ENCODE measurements around the gene LMAN2. TPM values are rescaled to one million over a fixed set of nuclear protein-coding genes. Genes with fewer than 3 reads are reported as not detected.

The LMAN2 gene
- total RNA-seq, 1 donor from 2014 or later: 60.0 TPM

DNA sequence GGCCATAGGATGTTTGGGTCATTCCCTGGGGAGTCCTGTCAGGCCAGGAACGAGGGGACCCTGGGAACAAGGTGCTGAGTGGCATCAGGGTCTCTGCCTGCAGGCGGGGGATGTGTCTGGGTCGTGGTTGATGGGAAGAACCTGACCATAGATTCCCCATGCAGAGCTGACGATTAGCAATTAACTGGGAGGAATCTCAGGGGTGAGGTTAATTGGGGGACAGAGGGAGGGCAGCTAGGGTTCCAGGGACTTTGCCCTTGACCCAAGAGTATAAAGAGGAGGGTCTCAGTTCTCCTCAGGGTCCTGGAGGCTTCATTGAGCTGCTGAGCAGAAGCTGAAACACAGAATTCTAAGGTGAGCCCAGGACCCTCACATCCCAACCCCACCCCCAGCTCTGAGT is 32.7 kb upstream of the LMAN2 start, which contains the start of gene SLC34A1:
SLC34A1 (plus strand) TSS at position 301 of the 400 bp plus-strand sequence. CDS start 1,308 bp downstream, outside the sequence.
- DNase-seq: no peak
- Histone ChIP-seq H3K4me3 (no peak within 1 kb of the TSS), H3K9me3 (replicated peaks) (no peaks in the 10 kb centered on the region), H3K36me3 (no peaks in the 10 kb centered on the region), H3K27me3 (ENCODE audit: low read depth) (peaks cover 91% of the 10 kb centered on the region), H3K4me1 (no peaks in the 10 kb centered on the region), H3K27ac (replicated peaks) (no peak within 1 kb of the TSS)
- intact Hi-C loops (cut with micrococcal nuclease): no loop called here
- TF ChIP-seq, protein P1, sequence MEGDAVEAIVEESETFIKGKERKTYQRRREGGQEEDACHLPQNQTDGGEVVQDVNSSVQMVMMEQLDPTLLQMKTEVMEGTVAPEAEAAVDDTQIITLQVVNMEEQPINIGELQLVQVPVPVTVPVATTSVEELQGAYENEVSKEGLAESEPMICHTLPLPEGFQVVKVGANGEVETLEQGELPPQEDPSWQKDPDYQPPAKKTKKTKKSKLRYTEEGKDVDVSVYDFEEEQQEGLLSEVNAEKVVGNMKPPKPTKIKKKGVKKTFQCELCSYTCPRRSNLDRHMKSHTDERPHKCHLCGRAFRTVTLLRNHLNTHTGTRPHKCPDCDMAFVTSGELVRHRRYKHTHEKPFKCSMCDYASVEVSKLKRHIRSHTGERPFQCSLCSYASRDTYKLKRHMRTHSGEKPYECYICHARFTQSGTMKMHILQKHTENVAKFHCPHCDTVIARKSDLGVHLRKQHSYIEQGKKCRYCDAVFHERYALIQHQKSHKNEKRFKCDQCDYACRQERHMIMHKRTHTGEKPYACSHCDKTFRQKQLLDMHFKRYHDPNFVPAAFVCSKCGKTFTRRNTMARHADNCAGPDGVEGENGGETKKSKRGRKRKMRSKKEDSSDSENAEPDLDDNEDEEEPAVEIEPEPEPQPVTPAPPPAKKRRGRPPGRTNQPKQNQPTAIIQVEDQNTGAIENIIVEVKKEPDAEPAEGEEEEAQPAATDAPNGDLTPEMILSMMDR (IDR thresholded peaks at IDR 0.05; ENCODE audit: borderline replicate concordance): no peak

DNA sequence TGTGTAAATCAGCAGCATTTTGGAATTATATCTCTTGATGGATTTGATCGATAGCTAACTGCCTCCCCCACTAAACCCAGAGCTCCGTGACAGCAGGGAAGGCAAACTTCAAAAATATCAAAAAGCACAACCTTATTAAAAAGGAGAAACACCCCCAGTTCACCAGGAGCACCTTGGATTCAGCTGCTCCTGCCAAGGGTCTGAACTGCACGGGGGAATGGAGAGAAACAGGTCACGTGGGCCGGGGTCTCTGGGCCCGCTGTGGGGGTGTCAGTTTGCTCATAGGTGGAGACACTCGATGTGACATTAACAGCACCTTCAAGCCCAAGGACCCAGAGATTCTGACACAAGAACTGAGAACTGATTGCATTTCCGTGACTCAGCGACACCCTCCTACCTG is 31.7 kb upstream of the LMAN2 start:
- Histone ChIP-seq H3K27me3 (ENCODE audit: low read depth) (peaks cover 82% of the 10 kb centered on the region), H3K9me3 (replicated peaks) (no peaks in the 10 kb centered on the region), H3K27ac (replicated peaks) (no peak overlapping the region), H3K36me3 (no peaks in the 10 kb centered on the region), H3K4me1 (no peaks in the 10 kb centered on the region), H3K4me3 (no peak overlapping the region)
- no peak for DNase-seq
- TF ChIP-seq, protein P1 (IDR thresholded peaks at IDR 0.05; ENCODE audit: borderline replicate concordance): no peak
- intact Hi-C loops (cut with micrococcal nuclease): no loop called here

DNA sequence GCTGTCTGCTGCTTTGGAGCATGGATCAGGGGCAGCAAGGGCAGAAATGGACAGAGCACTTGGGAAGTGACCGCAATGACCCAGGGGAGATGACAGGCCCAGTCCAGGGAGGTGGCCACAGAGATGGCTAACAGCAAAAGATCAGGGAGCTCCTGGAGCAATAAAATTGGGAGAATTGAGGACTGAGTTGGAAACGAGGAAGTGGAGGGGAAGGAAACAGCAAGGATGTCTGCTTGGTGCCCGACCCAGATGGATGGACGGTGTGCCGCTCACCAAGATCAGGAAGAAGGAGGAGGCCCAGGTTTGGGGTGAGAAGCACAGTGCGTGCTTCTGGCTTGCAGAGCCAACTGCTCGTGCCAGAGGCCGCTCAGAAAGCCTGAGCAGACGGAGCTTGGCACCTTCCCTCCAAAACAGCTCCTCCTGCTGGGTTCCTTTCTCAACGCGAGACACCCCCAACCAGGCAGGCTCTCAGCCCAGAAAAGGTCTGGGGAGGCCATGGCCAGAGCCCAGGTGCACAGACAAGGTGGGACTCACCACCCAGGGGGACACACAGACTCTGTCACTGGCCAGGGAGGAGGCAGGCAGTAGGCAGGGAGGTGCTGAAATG is 31.1 kb upstream of the LMAN2 start:
- H3K27me3 ChIP-seq (ENCODE audit: low read depth): peaks cover 81% of the 10 kb centered on the region
- H3K36me3 ChIP-seq: no peaks in the 10 kb centered on the region
- intact Hi-C loops (cut with micrococcal nuclease): no loop called here
- TF ChIP-seq, protein P1 (IDR thresholded peaks at IDR 0.05; ENCODE audit: borderline replicate concordance): peak; percentile 41
- H3K4me1 ChIP-seq: no peaks in the 10 kb centered on the region
- no peak for DNase-seq
- H3K27ac ChIP-seq (replicated peaks): no peak overlapping the region
- no peak overlapping the region for H3K4me3 ChIP-seq
- no peaks in the 10 kb centered on the region for H3K9me3 ChIP-seq (replicated peaks)

DNA sequence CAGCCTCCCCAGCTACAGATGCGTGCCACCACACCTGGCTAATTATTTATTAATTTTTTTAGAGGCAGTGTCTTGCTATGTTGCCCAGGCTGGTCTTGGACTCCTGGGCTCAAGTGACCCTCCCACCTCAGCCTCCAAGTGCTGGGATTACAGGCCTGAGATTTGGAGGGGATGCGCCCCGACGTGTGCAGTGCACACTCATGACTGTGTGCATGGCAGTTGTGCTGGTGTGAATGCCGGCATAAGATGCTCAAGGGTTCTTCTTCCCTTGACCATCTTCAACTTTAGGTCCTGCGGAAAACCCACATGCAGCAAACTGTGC is 29.3 kb upstream of the LMAN2 start:
- no peak overlapping the region for H3K27ac ChIP-seq (replicated peaks)
- H3K36me3 ChIP-seq: no peaks in the 10 kb centered on the region
- no peaks in the 10 kb centered on the region for H3K4me1 ChIP-seq
- TF ChIP-seq, protein P1 (IDR thresholded peaks at IDR 0.05; ENCODE audit: borderline replicate concordance): no peak
- H3K4me3 ChIP-seq: no peak overlapping the region
- H3K9me3 ChIP-seq (replicated peaks): no peaks in the 10 kb centered on the region
- intact Hi-C loops (cut with micrococcal nuclease): no loop called here
- no peak for DNase-seq
- peaks cover 64% of the 10 kb centered on the region for H3K27me3 ChIP-seq (ENCODE audit: low read depth)

DNA sequence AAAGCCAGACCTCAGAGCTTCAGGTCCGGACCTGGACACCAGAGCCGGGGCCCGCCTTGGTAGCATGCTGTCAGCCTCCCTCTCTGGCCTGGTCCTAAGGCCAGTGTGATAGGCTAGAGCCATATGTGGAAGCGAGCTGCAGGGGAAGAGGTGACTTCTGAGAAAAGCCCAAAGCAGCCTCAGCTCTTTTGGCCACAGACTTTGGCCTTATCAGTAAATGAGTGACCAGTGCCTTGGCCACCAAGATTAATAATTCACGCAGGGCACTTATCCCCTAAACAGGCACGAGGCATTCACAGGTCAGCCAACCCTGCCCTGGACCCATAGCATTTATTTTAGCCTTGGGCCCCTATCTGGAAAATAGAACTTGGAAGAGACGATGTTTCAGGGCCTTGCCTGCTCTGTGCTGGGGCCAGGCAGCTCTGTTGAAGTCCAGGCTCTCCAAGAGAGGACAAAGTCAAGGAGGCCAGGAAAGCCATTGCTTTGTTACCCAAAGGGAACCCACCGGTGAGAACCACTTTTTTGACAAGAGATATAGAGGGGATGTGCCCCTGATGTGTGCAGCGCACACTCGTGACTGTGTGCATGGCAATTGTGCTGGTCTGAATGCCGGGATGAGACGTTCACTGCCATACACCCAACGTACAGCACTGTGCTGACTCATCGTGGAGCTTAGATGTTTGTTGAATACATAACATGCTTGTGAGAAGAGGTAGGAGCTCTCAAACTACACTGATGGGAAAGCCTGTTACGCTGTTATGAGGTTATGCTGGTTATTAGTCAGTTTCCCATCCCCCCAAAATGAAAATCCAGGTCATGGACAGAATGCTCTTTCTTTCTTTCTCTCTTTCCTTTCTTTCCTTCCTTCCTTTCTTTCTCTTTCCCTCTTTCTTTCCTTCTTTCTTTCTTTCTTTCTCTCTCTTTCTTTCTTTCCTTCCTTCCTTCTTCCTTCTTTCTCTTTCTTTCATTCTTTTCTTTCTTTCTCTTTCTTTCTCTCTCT is 27.7 kb upstream of the LMAN2 start:
- Histone ChIP-seq H3K4me3 (no peak overlapping the region), H3K9me3 (replicated peaks) (no peaks in the 10 kb centered on the region), H3K27ac (replicated peaks) (no peak overlapping the region), H3K27me3 (ENCODE audit: low read depth) (peaks cover 60% of the 10 kb centered on the region), H3K4me1 (no peaks in the 10 kb centered on the region), H3K36me3 (no peaks in the 10 kb centered on the region)
- TF ChIP-seq, protein P1 (IDR thresholded peaks at IDR 0.05; ENCODE audit: borderline replicate concordance): no peak
- no peak for DNase-seq
- intact Hi-C loops (cut with micrococcal nuclease): no loop called here

All from left ventricle myocardium inferior (tissue), 1 donor.